A673 (cell line): ENCODE results near the gene MAP4K4. TPM values are rescaled to one million over a fixed set of nuclear protein-coding genes. Genes with fewer than 3 reads are reported as not detected.

Source experiments
- BruUV-seq: library from RNA; stranded (reverse); fragments of 400-500 nt; replicated peaks from 2 replicates; lab custom pipeline; 2021; lab: Mats Ljungman, UMichigan
- CTCF ChIA-PET: fragments of 300-600 bp; sonication (Branson Sonifier 250); formaldehyde crosslinking; loops from one replicate; lab custom pipeline; 2022; ENCODE audit warnings: antibody characterized with exemption; lab: Charles Lee
- POLR2A ChIA-PET: fragments of 300-600 bp; sonication (Branson Sonifier 250); formaldehyde crosslinking; loops from one replicate; lab custom pipeline; 2022; ENCODE audit warnings: antibody characterized with exemption; ENCODE audit not compliant: low non-redundant PET; lab: Charles Lee
- DNase-seq: peaks from one replicate; pipeline ENCODE4 v3.0.0-alpha.2; 2015; ENCODE audit warnings: low spot score
- H3K27ac ChIP-seq: fragments of 200-600 bp; sonication (generic); 2 replicates; pipeline ENCODE4 v1.5.1; 2016; ENCODE audit warnings: mixed run types, low read depth, mild to moderate bottlenecking, mixed read lengths, antibody characterized with exemption, low read length; ENCODE audit not compliant: poor library complexity, severe bottlenecking
- H3K27me3 ChIP-seq: fragments of 200-600 bp; sonication (generic); replicated peaks from 2 replicates; pipeline ENCODE4 v1.6.1; 2017; ENCODE audit warnings: mixed run types, low read depth, mild to moderate bottlenecking, mixed read lengths, antibody characterized with exemption, low read length; ENCODE audit not compliant: insufficient read depth, poor library complexity
- H3K36me3 ChIP-seq: fragments of 200-600 bp; sonication (generic); 2 replicates; pipeline ENCODE4 v1.6.1; 2016; ENCODE audit warnings: mixed run types, mild to moderate bottlenecking, mixed read lengths, antibody characterized with exemption, low read length; ENCODE audit not compliant: insufficient read depth, poor library complexity, severe bottlenecking
- H3K4me1 ChIP-seq: fragments of 200-600 bp; sonication (generic); 2 replicates; pipeline ENCODE4 v1.6.1; 2017; ENCODE audit warnings: mixed run types, mild to moderate bottlenecking, mixed read lengths, antibody characterized with exemption, low read length; ENCODE audit not compliant: insufficient read depth, poor library complexity, severe bottlenecking
- H3K4me3 ChIP-seq: fragments of 200-600 bp; sonication (generic); 2 replicates; pipeline ENCODE4 v1.5.1; 2016; ENCODE audit warnings: low read depth, mixed run types, mild to moderate bottlenecking, mixed read lengths, low read length; ENCODE audit not compliant: poor library complexity, severe bottlenecking
- H3K9me3 ChIP-seq: fragments of 200-600 bp; sonication (generic); 2 replicates; pipeline ENCODE4 v1.6.1; 2016; ENCODE audit warnings: mixed run types, low read depth, mild to moderate bottlenecking, mixed read lengths, antibody characterized with exemption, low read length; ENCODE audit not compliant: poor library complexity, severe bottlenecking
- CTCF ChIP-seq: fragments of 300-800, 200-600 bp; sonication (generic); conservative IDR thresholded peaks from 2 replicates; pipeline ENCODE4 v1.5.1; 2017; ENCODE audit warnings: low read depth, mild to moderate bottlenecking, antibody characterized with exemption, low read length, moderate library complexity, mixed read lengths
- EZH2 ChIP-seq: fragments of 200-600 bp; sonication (generic); IDR thresholded peaks from 2 replicates; pipeline ENCODE4 v1.6.1; 2017; ENCODE audit warnings: borderline replicate concordance, low read depth, mild to moderate bottlenecking, mixed read lengths, antibody characterized with exemption, low read length; ENCODE audit not compliant: poor library complexity, severe bottlenecking
- intact Hi-C: fragments of 100-400 bp; cut with micrococcal nuclease; formaldehyde crosslinking; loops from one replicate; pipeline ENCODE4 v1.10.0; 2022; ENCODE audit not compliant: unreplicated experiment
- total RNA-seq: library from RNA; stranded (reverse); gene quantifications from 2 replicates; pipeline ENCODE4 v1.2.3, GENCODE V29; 2021

MAP4K4 gene
- total RNA-seq, 1 experiment from 2014 or later = 157 TPM

- POLR2A ChIA-PET = no interaction called here
- intact Hi-C loops = no loop called here
- no peaks in the 10 kb centered on the region for H3K36me3 ChIP-seq
- TF ChIP-seq CTCF (no peak), EZH2 (no peak)
- CTCF ChIA-PET = no interaction called here
- no peak overlapping the region for H3K4me3 ChIP-seq
- H3K9me3 ChIP-seq = peaks cover 11% of the 10 kb centered on the region
- H3K27me3 ChIP-seq = no peaks in the 10 kb centered on the region
- no peak overlapping the region for H3K27ac ChIP-seq
- no peak for DNase-seq
- H3K4me1 ChIP-seq = no peaks in the 10 kb centered on the region
- BruUV-seq = no TSS peak
Measured at GRCh38 chr2:101905746-101906336, 208.3 kb downstream of the MAP4K4 start.

GRCh38 chr2:101909760-101910159, 212.3 kb downstream of the MAP4K4 start:
- POLR2A ChIA-PET = no interaction called here
- no peaks in the 10 kb centered on the region for H3K27me3 ChIP-seq
- H3K4me1 ChIP-seq = no peaks in the 10 kb centered on the region
- no peak for DNase-seq
- no peak for TF ChIP-seq EZH2
- TF ChIP-seq CTCF = no peak
- peaks cover 11% of the 10 kb centered on the region for H3K9me3 ChIP-seq
- no peak overlapping the region for H3K27ac ChIP-seq
- no TSS peak for BruUV-seq
- no peak overlapping the region for H3K4me3 ChIP-seq
- H3K36me3 ChIP-seq = no peaks in the 10 kb centered on the region
- intact Hi-C loops = no loop called here
- CTCF ChIA-PET = no interaction called here

GRCh38 chr2:101912545-101912944, 215.0 kb downstream of the MAP4K4 start:
- CTCF ChIA-PET = no interaction called here

More at GRCh38 chr2:101912545-101912944, 215.0 kb downstream of the MAP4K4 start:
- Histone ChIP-seq H3K9me3 (peaks cover 11% of the 10 kb centered on the region), H3K27me3 (peaks cover 10% of the 10 kb centered on the region), H3K4me3 (no peak overlapping the region), H3K36me3 (no peaks in the 10 kb centered on the region), H3K4me1 (no peaks in the 10 kb centered on the region), H3K27ac (no peak overlapping the region)
- TF ChIP-seq EZH2 = no peak
- no peak for TF ChIP-seq CTCF
- no TSS peak for BruUV-seq
- intact Hi-C loops = no loop called here
- POLR2A ChIA-PET = no interaction called here
- DNase-seq = no peak
